Measurements from ENCODE around the gene GREB1. TPM values are rescaled to one million over a fixed set of nuclear protein-coding genes. Genes with fewer than 3 reads are reported as not detected.

The GREB1 gene
- total RNA-seq, 3 donors from 2014 or later: 0.32 to 0.33 (median 0.33) TPM

DNA sequence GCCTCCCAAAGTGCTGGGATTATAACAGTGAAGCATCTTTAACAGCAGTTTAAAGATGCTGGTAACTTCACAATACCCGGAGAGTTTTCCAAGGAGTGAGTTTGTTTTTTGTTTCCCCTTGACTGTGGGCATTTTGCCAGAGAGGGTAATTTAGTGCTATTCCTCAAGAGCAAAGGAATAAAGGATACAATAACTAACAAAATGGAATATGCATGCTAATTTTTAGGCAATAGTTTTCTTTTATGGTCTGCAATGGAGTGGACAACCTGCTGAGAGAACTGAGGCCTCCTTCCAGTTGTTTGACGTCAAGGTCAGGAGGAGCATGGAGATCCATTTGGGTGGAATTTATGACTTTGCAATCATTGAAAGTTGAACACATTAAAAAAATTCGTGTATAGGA is 15.9 kb upstream of the GREB1 start:
- Mint-ChIP-seq H3K27me3 (ENCODE audit: low read depth) (peaks cover 6% of the 10 kb centered on the region), H3K9me3 (no peaks in the 10 kb centered on the region), H3K4me1 (ENCODE audit: low read depth) (no peaks in the 10 kb centered on the region), H3K36me3 (ENCODE audit: insufficient read depth) (no peaks in the 10 kb centered on the region), H3K4me3 (no peak overlapping the region)
- no peak for DNase-seq
- no peak for ATAC-seq

DNA sequence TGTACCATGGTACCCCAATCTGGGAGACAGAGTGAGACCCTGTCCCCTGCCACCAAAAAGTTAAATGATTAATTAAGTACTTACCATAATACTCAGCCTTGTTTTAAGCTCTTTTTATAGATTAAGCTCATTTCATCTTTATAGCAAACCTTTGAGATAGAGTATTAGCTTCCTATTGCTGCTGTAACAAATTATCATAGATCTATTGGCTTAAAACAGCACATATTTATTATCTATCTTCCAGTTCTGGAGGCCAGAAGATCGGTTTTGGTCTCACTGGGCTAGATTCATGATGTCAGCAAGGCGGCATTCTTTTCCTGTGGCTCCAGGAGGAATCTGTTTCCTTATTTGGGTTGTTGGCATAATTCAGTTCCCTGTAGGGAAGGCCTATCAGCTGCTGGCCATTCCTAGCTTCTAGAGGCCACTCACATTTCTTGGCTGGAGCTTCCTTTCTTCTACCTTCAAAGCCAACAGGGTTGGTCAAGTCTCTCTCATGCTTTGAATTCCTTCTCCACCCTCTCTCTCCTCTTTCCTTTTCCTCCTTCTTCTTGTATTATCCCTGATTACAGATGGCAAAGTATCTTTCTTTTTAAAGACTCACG is 13.7 kb upstream of the GREB1 start:
- no peaks in the 10 kb centered on the region for H3K4me1 Mint-ChIP-seq (ENCODE audit: low read depth)
- H3K4me3 Mint-ChIP-seq: no peak overlapping the region
- no peaks in the 10 kb centered on the region for H3K36me3 Mint-ChIP-seq (ENCODE audit: insufficient read depth)
- DNase-seq (no peak), ATAC-seq (no peak)
- H3K27me3 Mint-ChIP-seq (ENCODE audit: low read depth): peaks cover 6% of the 10 kb centered on the region
- no peaks in the 10 kb centered on the region for H3K9me3 Mint-ChIP-seq

DNA sequence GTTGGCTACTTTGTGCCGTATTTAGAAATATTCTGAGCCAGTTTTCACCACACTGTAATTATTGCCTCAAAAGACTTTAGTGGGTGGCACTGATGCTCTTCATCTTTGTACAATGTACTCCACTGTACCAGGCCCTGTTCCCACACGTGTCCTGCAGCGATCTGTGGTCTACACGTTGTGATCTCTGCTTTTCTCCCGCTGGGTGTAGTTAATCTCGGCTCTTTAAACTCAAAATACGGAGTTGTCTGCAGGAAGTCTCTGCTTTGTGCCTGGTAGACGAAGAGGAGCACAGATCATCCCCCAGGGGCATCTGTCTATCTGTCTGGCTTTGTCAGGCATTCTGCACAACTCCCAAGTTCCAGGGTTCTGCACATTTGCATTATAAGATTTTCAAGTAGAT is 12.1 kb upstream of the GREB1 start:
- Mint-ChIP-seq H3K27me3 (ENCODE audit: low read depth) (peaks cover 6% of the 10 kb centered on the region), H3K4me1 (ENCODE audit: low read depth) (no peaks in the 10 kb centered on the region), H3K36me3 (ENCODE audit: insufficient read depth) (no peaks in the 10 kb centered on the region), H3K9me3 (no peaks in the 10 kb centered on the region), H3K4me3 (no peak overlapping the region)
- no peak for DNase-seq
- ATAC-seq: no peak

DNA sequence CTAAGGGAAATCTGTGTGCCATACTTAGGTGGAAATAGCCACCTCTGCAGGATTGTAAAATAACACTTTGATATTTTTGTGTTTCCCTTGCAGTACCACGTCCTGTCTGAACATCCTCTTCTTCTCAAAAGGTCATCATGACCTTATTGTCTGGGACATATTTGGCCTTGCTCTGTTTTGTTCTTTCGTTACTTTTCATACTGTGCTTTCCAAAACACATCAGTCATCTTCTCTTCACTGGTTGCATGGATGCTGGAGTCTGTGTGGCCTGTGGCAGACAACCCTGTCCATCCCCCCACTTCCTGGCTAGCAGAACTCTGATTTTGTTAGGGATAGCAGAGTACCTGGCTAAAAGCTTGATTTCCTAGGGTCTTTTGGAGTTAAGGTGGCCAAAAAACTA is 9.4 kb upstream of the GREB1 start:
- H3K4me3 Mint-ChIP-seq: no peak overlapping the region

DNA sequence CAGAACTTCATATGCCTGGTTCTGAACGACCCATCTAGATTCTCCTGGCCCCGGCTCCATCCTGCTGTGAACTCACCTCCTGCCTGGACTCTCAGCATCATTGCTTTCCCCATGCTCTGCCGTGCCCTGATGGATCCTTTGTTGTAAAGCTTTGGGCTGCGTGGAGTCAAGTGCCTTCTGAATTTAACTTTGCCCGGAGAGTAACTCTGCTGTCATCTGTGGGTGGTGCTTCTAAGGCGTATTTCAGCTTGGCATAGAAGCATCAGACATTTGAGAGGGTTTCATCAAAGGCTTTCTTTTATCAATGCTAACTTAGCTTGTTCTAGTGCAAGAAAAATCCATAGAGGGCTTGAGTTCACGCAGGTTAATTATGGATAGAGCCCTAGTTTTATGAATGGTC is 8.1 kb upstream of the GREB1 start:
- Mint-ChIP-seq H3K36me3 (ENCODE audit: insufficient read depth) (no peaks in the 10 kb centered on the region), H3K4me1 (ENCODE audit: low read depth) (no peaks in the 10 kb centered on the region), H3K4me3 (no peak overlapping the region), H3K9me3 (no peaks in the 10 kb centered on the region), H3K27me3 (ENCODE audit: low read depth) (peaks cover 18% of the 10 kb centered on the region)
- DNase-seq: no peak
- ATAC-seq: no peak

More for the DNA sequence above, 9.4 kb upstream of the GREB1 start:
- DNase-seq (no peak), ATAC-seq (no peak)
- Mint-ChIP-seq H3K4me1 (ENCODE audit: low read depth) (no peaks in the 10 kb centered on the region), H3K27me3 (ENCODE audit: low read depth) (peaks cover 16% of the 10 kb centered on the region), H3K9me3 (no peaks in the 10 kb centered on the region), H3K36me3 (ENCODE audit: insufficient read depth) (no peaks in the 10 kb centered on the region)

DNA sequence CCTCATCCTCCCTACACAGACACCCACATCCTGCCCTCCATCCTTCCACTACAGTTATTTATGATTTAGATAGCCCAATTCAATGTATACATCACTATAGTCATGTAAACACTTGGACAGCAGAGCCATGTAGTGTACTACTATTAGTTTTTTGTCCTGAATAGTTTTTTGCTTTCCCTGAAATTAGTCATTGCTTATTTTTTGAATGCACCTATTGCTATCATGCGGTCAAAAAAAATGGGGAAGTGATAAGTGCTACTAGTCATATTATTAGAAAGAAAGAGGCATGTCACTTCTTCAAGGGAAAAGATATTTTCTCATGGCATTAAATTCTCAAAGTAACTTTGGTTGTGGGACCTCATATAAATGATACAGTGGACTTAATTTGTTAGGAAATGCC is 6.8 kb upstream of the GREB1 start:
- Mint-ChIP-seq H3K27me3 (ENCODE audit: low read depth) (peaks cover 18% of the 10 kb centered on the region), H3K4me3 (no peak overlapping the region), H3K4me1 (ENCODE audit: low read depth) (no peaks in the 10 kb centered on the region), H3K36me3 (ENCODE audit: insufficient read depth) (no peaks in the 10 kb centered on the region), H3K9me3 (no peaks in the 10 kb centered on the region)
- DNase-seq (no peak), ATAC-seq (no peak)

DNA sequence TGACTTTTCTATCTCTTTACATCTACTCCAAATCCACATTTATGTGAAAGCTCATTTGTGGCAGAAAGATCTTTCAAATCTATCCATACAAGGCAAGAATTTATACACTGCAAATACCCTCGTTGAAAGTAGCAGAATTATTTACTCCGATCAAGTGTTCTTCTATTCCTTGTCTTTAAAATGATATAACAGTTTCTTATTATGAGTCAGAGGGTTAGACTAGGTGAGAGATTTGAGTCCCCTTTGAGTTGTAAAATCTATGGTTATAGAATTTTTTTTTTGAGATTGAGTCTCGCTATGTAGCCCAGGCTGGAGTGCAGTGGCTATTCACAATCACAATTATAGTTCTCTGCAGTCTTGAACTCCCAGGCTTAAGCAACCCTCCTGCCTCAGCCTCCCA is 5.6 kb upstream of the GREB1 start:
- no peak for ATAC-seq
- Mint-ChIP-seq H3K27me3 (ENCODE audit: low read depth) (peaks cover 18% of the 10 kb centered on the region), H3K4me3 (no peak overlapping the region), H3K4me1 (ENCODE audit: low read depth) (no peaks in the 10 kb centered on the region), H3K36me3 (ENCODE audit: insufficient read depth) (no peaks in the 10 kb centered on the region), H3K9me3 (no peaks in the 10 kb centered on the region)
- no peak for DNase-seq

DNA sequence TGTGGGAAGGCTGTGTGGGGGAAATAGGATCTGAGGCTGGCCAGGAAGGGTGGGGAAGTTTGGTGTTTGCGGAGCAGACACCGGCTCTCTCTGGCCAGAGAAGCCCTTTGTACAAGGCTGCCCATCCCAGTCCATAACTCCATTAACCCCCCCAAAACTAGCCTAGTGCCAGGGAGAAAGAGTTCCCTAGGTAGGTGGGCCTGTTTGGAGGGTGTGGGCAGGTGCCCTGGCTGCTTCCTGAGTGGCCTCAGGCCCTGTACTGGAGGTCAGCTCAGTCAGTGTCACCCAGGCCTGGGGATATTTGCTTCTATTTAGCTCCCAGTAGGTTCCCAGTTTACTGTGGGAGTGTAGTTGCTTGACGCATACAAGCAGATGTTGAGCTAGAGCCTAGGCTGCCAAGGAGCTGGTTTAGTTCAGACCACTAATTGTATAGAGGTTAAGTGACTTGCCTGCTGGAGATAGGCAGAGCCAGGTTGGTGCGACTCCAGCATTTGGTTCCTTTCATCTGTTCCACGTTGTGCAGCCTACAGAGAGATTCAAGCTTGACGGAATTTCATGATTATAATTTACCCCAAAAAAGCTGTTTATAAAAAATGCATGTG is 2.9 kb upstream of the GREB1 start:
- H3K4me3 Mint-ChIP-seq: no peak overlapping the region
- ATAC-seq: no peak
- H3K9me3 Mint-ChIP-seq: no peaks in the 10 kb centered on the region
- H3K4me1 Mint-ChIP-seq (ENCODE audit: low read depth): no peaks in the 10 kb centered on the region
- peaks cover 23% of the 10 kb centered on the region for H3K27me3 Mint-ChIP-seq (ENCODE audit: low read depth)
- DNase-seq: no peak
- H3K36me3 Mint-ChIP-seq (ENCODE audit: insufficient read depth): no peaks in the 10 kb centered on the region

DNA sequence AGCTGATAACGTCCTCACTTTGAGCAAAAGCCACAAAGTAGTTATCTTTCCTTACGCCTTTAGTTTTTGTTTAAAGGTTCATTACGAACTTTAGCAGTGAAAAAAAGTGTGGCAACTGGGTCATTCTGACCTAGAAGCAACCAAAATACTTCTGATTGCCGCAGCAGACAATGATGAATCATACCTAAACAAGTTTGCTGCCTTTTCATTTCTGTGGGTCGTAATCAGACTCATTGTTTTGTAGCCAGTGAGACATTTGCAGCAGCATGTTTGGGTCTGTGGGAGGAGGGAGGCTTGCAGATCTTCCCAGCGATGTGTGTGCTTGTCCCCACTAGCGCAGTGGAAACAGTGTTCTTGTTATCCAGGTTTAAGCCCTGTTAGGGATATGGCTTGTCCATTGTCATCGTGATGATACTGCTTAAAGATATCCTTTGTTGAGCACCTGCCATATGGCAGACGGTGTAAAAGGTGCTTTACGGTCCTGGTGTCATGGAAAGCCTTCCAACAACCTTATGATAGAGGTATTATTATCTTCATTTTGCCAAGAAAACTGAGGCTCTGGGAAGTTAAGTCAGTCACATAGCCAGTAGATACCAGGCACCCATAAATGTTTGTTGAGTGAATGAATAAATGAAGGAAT is 1.3 kb upstream of the GREB1 start:
- ATAC-seq (no peak), DNase-seq (no peak)
- Mint-ChIP-seq H3K36me3 (ENCODE audit: insufficient read depth) (no peaks in the 10 kb centered on the region), H3K27me3 (ENCODE audit: low read depth) (peaks cover 20% of the 10 kb centered on the region), H3K9me3 (no peaks in the 10 kb centered on the region), H3K4me1 (ENCODE audit: low read depth) (no peaks in the 10 kb centered on the region), H3K4me3 (no peak overlapping the region)

DNA sequence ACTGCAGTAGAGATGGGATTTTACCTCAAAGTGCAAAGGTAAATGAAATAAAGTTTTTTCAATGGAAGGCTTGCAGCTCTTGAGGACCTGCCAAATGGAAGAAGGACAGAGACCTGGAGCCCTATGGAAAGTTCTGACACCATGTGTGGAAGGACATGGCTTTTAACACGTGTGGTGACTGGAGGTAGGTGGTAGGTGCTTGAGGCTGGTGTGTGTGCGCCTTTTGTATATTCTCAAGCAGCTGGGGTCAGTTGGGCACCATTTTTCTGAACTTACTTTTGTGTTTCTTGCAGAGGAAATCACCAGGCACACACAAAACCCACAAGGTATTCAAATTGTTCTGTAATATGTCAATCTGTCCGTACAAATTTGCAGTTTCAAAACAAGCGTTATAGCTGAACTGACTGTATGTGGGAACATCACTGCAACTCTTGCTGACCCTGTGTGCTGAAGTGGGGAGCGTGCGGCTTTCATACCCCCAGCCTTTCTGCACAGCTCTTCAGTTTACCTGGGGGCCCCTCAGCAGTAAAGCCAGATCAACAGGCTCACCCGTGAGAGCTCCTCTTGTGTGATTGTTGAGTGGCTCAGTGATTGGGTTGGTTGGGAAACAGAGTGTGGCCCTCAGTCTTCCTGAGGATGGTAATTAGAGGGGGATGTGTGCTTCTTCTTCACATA is 363 bp downstream of the GREB1 start:
- Mint-ChIP-seq H3K27me3 (ENCODE audit: low read depth) (peaks cover 14% of the 10 kb centered on the region), H3K36me3 (ENCODE audit: insufficient read depth) (no peaks in the 10 kb centered on the region), H3K4me3 (no peak overlapping the region), H3K4me1 (ENCODE audit: low read depth) (no peaks in the 10 kb centered on the region), H3K9me3 (no peaks in the 10 kb centered on the region)
- DNase-seq (no peak), ATAC-seq (no peak)

DNA sequence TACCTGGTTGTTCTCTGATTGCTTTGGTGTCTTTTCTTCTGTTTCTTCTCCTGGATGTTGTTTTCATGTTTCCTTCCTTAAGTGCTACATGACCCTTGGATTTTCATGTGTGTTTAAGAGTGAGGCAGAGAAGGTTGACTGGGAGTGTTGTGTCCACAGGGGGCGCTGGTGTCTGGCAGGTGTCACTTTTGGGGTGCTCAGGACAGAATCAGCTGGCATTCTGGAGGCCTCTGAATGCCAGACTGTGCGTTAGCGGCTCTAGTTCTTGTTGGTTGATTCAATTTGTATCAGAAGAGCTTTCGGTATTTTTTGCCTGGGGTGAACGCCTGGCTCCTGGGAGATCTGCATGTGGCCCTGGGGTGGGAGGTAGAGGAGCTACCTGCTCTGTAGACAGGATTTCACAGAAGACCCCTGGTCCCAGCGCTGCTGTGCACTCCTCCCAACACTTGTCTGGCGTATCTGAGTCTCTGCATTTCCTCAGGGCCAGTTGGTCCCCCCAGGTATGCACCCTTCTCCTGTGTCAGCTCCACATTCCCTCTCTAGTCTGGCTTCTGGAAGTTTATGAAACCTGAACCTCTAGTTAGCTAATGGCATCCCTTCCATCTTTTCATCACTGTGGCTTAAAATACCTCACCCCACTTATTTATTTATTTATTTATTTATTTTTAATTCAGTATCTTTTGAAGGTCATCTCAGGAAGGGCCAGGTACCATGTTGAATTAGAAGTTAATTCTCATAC is 1.1 kb downstream of the GREB1 start:
- DNase-seq: no peak
- H3K9me3 Mint-ChIP-seq: no peaks in the 10 kb centered on the region
- no peaks in the 10 kb centered on the region for H3K36me3 Mint-ChIP-seq (ENCODE audit: insufficient read depth)
- peaks cover 13% of the 10 kb centered on the region for H3K27me3 Mint-ChIP-seq (ENCODE audit: low read depth)
- ATAC-seq: no peak
- H3K4me1 Mint-ChIP-seq (ENCODE audit: low read depth): no peaks in the 10 kb centered on the region
- H3K4me3 Mint-ChIP-seq: no peak overlapping the region

DNA sequence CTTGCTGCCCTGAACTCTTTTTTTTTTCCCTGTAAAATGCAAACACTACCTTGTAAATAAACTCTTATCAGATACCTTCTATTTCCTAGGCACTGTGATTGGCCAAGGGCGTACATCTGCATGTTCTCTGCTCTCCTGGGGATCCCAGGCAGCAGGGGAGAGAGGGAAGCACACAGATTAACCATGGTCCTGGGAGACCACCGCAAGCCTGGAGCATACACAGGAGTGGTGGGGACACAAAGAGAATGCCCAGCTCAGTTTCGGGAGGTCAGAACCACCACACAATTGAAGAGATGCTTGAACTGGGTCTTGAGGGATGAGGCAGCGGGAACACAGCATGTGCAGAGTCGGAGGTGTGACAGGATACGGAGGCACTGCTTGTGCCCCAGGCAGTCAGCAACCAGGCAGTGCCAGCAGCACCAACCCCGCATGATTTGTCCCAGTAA is 2.1 kb downstream of the GREB1 start:
- H3K36me3 Mint-ChIP-seq (ENCODE audit: insufficient read depth): no peaks in the 10 kb centered on the region
- ATAC-seq (no peak), DNase-seq (no peak)
- H3K9me3 Mint-ChIP-seq: no peaks in the 10 kb centered on the region
- H3K4me3 Mint-ChIP-seq: no peak overlapping the region
- H3K27me3 Mint-ChIP-seq (ENCODE audit: low read depth): peaks cover 19% of the 10 kb centered on the region
- H3K4me1 Mint-ChIP-seq (ENCODE audit: low read depth): no peaks in the 10 kb centered on the region

DNA sequence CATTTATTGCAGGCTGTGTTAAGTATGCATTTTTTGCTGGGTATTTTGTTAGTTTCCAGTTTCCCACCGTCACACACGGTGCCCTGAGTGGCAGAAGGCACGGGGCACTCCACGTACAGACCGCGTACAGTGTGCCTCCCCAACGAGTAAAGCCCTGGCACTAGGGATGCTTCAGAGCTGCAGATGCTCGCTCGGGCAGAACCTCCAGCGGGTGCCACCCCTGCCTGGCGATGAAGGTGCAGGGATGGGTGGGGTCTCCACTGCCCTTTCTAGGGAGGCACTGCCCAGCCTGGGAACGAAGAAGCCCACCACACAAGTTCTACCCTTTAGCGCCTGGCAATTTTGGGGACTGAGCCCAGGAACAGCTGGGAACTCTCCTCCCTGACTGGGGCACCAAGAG is 4.1 kb downstream of the GREB1 start:
- peaks cover 36% of the 10 kb centered on the region for H3K27me3 Mint-ChIP-seq (ENCODE audit: low read depth)
- no peak overlapping the region for H3K4me3 Mint-ChIP-seq
- no peaks in the 10 kb centered on the region for H3K9me3 Mint-ChIP-seq
- H3K4me1 Mint-ChIP-seq (ENCODE audit: low read depth): no peaks in the 10 kb centered on the region
- DNase-seq (no peak), ATAC-seq (no peak)
- H3K36me3 Mint-ChIP-seq (ENCODE audit: insufficient read depth): no peaks in the 10 kb centered on the region

DNA sequence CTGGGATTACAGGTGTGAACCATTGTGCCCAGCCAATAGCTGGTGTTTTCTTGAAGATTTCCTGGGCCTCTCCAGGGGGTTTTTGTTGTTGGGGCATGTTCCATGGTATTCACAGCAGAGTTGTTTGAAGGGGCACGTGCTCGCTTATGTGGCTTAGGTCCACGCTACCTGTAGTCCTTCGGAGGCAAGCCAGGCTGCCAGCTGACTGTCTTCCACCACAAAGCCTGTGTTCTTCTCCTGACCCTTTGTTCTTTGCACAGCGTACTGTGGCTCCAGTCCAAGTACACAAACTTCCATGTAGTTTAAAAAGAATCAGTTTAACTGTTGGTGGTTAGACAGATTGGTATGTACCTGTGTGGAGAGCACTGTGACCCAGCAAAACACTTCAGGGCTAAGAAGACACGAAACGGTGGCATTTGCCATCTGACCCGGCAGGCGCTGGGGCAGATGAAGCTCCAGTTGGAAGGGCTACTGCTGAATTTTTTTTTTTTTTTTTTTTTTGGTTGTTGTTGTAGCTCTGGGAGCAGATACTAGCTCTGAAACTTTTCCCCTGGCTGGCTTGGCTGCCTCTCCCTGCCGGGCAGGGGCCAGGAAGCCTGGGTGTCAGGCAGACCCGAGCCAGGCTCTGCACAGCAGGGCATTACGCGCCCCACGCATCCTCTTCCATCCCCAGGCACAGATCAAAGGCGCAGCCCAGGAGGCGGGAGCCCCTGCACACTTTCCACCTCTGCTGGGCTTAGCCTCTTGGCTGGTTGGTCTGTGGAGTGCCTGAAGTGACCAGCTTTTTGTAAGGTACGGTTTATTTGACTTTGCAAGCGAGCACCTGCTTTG is 5.7 kb downstream of the GREB1 start:
- H3K9me3 Mint-ChIP-seq: no peaks in the 10 kb centered on the region
- no peak overlapping the region for H3K4me3 Mint-ChIP-seq
- ATAC-seq (no peak), DNase-seq (no peak)
- no peaks in the 10 kb centered on the region for H3K36me3 Mint-ChIP-seq (ENCODE audit: insufficient read depth)
- H3K4me1 Mint-ChIP-seq (ENCODE audit: low read depth): no peaks in the 10 kb centered on the region
- H3K27me3 Mint-ChIP-seq (ENCODE audit: low read depth): peaks cover 41% of the 10 kb centered on the region
